IPS DF 6.9 (cell line): Measurements from ENCODE around the gene SELENOT.

Source experiments
- DNase-seq: peaks from one replicate; pipeline ENCODE4 v3.0.0-alpha.2; 2013; ENCODE audit warnings: low read depth, low spot score
- H3K27ac ChIP-seq: one replicate; pipeline ENCODE4 v1.5.1; 2013; ENCODE audit warnings: low read length, control low read depth
- H3K27me3 ChIP-seq: 2 replicates; pipeline ENCODE4 v1.6.1; 2013; ENCODE audit warnings: mild to moderate bottlenecking, low read length; ENCODE audit not compliant: control insufficient read depth, insufficient read depth
- H3K36me3 ChIP-seq: 2 replicates; pipeline ENCODE4 v1.6.1; 2013; ENCODE audit warnings: low read length; ENCODE audit not compliant: control insufficient read depth, insufficient read depth
- H3K4me1 ChIP-seq: 2 replicates; pipeline ENCODE4 v1.6.1; 2013; ENCODE audit warnings: low read length; ENCODE audit not compliant: control insufficient read depth, insufficient read depth
- H3K4me3 ChIP-seq: 2 replicates; pipeline ENCODE4 v1.5.1; 2013; ENCODE audit warnings: mild to moderate bottlenecking, low read length
- H3K9me3 ChIP-seq: 2 replicates; pipeline ENCODE4 v1.6.1; 2013; ENCODE audit warnings: low read length, inconsistent platforms; ENCODE audit not compliant: control insufficient read depth, insufficient read depth
- WGBS: extraction: QIAGEN DNeasy Blood & Tissue Kit; methylation state at CpG from one replicate; pipeline ENCODE4 v1.1.7; 2013; ENCODE audit warnings: mixed read lengths, missing lambda C conversion rate; ENCODE audit not compliant: insufficient read length, insufficient coverage; 5-methylcytosine and 5-hydroxymethylcytosine counted together

Gene SELENOT, protein sequence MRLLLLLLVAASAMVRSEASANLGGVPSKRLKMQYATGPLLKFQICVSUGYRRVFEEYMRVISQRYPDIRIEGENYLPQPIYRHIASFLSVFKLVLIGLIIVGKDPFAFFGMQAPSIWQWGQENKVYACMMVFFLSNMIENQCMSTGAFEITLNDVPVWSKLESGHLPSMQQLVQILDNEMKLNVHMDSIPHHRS

DNA sequence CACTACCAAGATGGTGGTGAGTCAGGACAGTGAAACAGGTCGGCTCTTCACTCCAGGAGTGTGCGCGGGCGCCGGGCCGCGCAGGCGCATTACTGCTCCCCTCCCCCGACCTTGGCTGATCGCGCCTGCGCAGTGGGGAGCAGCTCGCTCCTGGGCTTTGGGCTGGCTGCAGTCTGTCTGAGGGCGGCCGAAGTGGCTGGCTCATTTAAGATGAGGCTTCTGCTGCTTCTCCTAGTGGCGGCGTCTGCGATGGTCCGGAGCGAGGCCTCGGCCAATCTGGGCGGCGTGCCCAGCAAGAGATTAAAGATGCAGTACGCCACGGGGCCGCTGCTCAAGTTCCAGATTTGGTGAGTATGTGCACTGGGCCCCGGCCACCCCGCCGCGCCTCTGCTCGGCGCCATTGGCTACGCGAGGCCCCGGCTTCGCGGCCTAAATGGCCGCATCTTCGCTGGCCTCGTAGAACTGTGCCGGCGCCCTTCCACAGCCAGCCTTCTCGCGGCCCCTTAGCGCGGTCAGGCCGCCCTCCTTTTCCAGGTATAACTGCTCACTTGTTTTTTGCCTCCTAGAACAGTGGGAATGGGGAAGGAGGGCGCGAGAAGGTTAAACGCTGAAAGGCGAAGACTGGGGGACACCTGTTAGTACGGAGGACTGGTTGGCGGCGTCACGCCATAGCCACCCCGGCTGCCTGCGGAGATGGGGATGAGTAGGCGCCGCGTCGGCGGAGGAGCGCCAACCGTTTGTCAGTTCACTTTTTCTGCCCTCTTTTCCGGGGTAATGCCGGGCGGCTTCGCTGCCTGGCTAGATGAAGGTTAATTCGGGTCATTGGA is at the start of gene SELENOT:
SELENOT (plus strand) TSS at position 169 of the 827 bp plus-strand sequence; CDS start at position 211, 42 bp downstream.
- DNase-seq: peak; percentile 94
- H3K36me3 ChIP-seq: no peaks in the 10 kb centered on the region
- H3K4me1 ChIP-seq: peaks cover 3% of the 10 kb centered on the region
- no peaks in the 10 kb centered on the region for H3K9me3 ChIP-seq
- H3K27ac ChIP-seq: no peak within 1 kb of the TSS
- no peaks in the 10 kb centered on the region for H3K27me3 ChIP-seq
- peak within 1 kb of the TSS; percentile 64 for H3K4me3 ChIP-seq
- WGBS: no CpG with 5 or more reads among the region's 69 CpGs

DNA sequence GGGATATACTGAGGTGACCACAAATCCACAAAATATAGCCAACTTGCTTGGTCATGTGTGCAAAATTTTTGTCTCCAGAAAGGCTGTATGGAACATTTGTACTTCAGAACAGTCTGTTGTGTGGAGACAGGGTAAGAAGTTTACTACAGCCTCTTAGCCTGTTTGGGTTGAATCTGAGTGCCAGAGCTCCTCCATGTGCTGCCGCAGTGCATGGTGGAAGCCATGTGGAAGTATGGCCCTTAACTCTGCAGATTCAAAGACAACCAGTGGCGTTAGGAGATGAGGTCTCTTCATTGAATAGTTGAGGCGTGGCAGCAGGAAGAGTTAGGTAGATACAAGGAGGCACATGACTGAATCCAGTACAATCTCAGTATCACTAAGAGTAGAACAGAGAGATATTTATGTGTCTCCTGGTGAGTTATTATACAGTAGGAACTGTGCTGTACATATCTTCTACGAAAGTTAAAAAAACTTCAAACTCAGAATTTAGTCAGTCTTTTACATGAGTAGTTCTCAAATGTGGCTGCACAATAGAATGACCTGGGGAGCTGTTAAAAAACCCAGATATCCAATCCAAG is 47.2 kb upstream of the SELENOT start:
- no CpG with 5 or more reads among the region's 4 CpGs for WGBS
- Histone ChIP-seq H3K27ac (no peak overlapping the region), H3K36me3 (no peaks in the 10 kb centered on the region; the same call in 1 of the 2 replicates)

DNA sequence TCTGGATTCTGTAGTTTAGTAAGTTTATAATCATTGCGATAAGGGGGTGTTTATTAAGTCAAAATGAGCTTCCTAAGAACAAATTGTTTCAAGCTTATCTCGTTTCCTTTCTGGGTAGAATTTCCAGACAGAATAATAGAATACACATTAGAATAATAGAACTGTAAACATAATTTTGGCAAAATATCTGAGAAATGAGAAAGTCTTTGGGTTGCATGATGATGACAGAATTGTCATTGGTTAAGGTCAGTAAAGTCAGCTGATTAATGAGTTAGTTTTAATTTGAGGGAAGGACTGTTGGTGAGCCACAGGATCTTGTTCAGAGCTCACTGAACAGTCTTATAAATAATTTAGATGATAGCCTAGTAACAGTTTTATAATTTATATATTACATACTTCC is 46.3 kb upstream of the SELENOT start:
- H3K9me3 ChIP-seq: no peaks in the 10 kb centered on the region
- WGBS: no CpG with 5 or more reads among the region's 2 CpGs
- DNase-seq: no peak
- no peak overlapping the region for H3K27ac ChIP-seq
- no peaks in the 10 kb centered on the region; the same call in 1 of the 2 replicates for H3K36me3 ChIP-seq
- no peak overlapping the region for H3K4me3 ChIP-seq
- H3K4me1 ChIP-seq: no peaks in the 10 kb centered on the region
- no peaks in the 10 kb centered on the region for H3K27me3 ChIP-seq

More for the DNA sequence above, 47.2 kb upstream of the SELENOT start:
- no peaks in the 10 kb centered on the region for H3K27me3 ChIP-seq
- H3K4me3 ChIP-seq: no peak overlapping the region
- no peaks in the 10 kb centered on the region for H3K4me1 ChIP-seq
- no peak for DNase-seq
- no peaks in the 10 kb centered on the region for H3K9me3 ChIP-seq

DNA sequence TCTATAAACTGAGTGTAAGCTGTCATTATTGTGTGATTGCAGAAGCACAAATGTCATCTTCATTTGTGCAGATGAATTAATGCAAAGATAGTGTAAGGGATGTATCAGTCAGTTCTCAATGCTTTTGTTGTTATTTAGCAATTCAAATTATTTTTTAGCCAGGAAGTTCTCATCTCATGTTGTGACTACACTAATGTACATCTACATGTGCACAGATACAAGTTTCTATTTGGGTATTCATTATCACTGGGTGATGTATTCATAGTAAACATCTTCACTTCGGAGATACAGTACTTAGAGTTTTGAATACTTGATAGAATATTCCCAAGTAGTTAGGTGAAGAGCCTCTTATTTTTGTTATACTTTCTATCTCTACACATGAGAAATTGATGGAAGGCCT is 45.4 kb upstream of the SELENOT start:
- no peaks in the 10 kb centered on the region; the same call in 1 of the 2 replicates for H3K36me3 ChIP-seq
- no peaks in the 10 kb centered on the region for H3K9me3 ChIP-seq
- no peak for DNase-seq
- no peak overlapping the region for H3K27ac ChIP-seq
- no CpG with 5 or more reads among the region's 1 CpG for WGBS
- H3K4me3 ChIP-seq: no peak overlapping the region
- no peaks in the 10 kb centered on the region for H3K4me1 ChIP-seq
- H3K27me3 ChIP-seq: no peaks in the 10 kb centered on the region

DNA sequence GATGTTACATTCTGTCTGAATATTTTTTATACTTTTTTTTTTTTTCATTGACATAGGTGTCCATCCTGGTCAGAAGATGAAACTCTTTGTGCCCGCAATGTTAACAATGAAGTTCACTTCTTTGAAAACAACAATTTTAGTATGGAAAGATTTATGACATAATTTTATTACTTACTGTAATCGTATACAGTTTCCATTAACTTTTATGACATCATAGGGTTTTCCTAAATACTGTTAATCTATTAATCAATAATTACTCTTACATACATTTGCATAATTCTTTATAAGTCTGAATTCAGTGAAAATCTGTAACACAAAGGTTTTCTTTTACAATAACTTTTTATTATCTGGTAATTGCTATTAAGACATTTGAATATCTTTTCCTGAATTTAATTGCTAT is 38.9 kb upstream of the SELENOT start:
- Histone ChIP-seq H3K4me1 (no peaks in the 10 kb centered on the region), H3K4me3 (no peak overlapping the region), H3K36me3 (no peaks in the 10 kb centered on the region; the same call in 1 of the 2 replicates), H3K9me3 (no peaks in the 10 kb centered on the region), H3K27ac (no peak overlapping the region), H3K27me3 (no peaks in the 10 kb centered on the region)
- WGBS: no CpG with 5 or more reads among the region's 2 CpGs
- no peak for DNase-seq

DNA sequence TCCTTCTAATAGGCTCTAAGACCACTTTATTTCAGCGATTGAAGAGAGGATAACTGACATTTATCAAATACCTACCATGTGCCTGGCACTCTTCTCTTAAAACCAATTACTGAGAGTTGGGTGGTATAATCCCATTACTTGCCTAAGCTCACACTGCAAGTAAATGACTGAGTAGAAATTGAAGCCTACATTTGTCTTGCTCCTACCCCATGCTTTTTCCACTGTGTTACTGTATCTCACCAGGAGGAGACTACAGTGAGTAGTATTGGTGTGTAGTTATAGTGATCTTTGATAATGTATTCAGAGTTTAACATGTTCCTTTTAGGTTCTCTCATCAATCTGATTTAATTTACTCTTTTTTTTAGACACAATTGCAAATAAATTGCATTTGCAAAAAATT is 35.8 kb upstream of the SELENOT start:
- Histone ChIP-seq H3K27ac (no peak overlapping the region), H3K36me3 (no peaks in the 10 kb centered on the region; the same call in 1 of the 2 replicates), H3K9me3 (no peaks in the 10 kb centered on the region), H3K4me3 (no peak overlapping the region), H3K27me3 (no peaks in the 10 kb centered on the region), H3K4me1 (no peaks in the 10 kb centered on the region)
- DNase-seq: no peak
- no CpG with 5 or more reads among the region's 1 CpG for WGBS

DNA sequence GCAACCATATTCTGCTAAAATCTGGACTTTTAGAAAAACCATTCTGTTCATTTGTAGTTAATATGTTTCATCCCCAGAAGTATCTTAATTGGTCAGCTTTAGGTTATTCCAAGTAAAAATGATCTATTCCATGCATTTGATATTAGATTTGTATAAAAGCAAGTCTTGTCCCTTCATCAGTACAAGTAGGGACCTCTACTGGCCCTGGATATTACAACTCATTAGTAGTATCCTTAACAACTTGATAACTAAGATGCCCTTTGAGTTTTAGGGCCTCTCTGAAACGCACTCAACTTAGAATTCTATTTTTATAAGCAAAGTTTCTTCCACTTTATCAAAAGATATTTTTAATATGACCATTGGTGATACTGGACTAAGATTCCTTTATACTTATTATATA is 25.3 kb upstream of the SELENOT start:
- DNase-seq: no peak
- H3K4me3 ChIP-seq: no peak overlapping the region
- H3K4me1 ChIP-seq: no peaks in the 10 kb centered on the region
- H3K27ac ChIP-seq: no peak overlapping the region
- no peaks in the 10 kb centered on the region; the same call in 1 of the 2 replicates for H3K36me3 ChIP-seq
- no peaks in the 10 kb centered on the region for H3K27me3 ChIP-seq
- no peaks in the 10 kb centered on the region for H3K9me3 ChIP-seq
- WGBS: no CpG with 5 or more reads among the region's 1 CpG

DNA sequence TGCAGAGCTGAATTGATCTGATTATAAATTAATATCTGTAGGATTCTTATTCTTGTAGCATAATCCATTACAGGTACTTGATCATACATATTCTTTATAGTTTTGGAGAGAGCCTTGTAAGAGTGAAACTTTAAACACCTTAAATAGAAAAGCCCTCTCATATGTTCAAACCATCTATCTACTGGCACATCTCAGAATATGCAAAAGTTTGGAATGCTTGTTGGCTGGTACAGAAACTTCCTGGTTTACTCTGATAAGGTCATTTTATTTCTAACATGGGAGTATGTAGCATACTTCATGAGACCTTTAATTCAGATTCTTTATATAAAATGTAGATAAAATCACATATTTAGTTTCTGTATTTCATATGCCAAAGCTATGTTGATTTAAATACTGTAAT is 21.9 kb upstream of the SELENOT start:
- Histone ChIP-seq H3K4me1 (no peaks in the 10 kb centered on the region), H3K9me3 (no peaks in the 10 kb centered on the region), H3K27ac (no peak overlapping the region), H3K36me3 (peaks cover 4% of the 10 kb centered on the region; the same call in 1 of the 2 replicates), H3K27me3 (no peaks in the 10 kb centered on the region), H3K4me3 (no peak overlapping the region)
- DNase-seq: no peak

DNA sequence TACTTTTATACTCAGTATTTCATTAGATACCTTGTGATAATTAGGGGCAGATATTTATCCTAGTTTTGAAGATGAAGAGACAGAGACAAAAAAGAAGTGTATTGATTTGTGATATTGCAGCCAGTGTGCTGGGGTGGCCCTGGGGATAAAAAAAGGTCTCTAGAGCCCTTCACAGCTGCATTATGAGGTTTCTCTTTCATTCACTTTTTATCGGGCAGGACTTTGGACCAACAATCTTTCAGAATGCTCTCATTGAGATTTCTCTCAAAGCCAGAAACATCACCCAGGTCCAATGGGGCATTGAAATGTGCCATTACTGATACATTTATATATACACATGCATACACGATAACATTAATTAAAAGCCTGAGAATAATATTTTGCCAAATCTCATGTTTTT is 20.5 kb upstream of the SELENOT start:
- WGBS: no CpG with 5 or more reads among the region's 2 CpGs
- Histone ChIP-seq H3K27me3 (no peaks in the 10 kb centered on the region), H3K36me3 (peaks cover 4% of the 10 kb centered on the region; the same call in 1 of the 2 replicates), H3K27ac (no peak overlapping the region), H3K4me3 (no peak overlapping the region), H3K9me3 (no peaks in the 10 kb centered on the region), H3K4me1 (no peaks in the 10 kb centered on the region)
- no peak for DNase-seq

DNA sequence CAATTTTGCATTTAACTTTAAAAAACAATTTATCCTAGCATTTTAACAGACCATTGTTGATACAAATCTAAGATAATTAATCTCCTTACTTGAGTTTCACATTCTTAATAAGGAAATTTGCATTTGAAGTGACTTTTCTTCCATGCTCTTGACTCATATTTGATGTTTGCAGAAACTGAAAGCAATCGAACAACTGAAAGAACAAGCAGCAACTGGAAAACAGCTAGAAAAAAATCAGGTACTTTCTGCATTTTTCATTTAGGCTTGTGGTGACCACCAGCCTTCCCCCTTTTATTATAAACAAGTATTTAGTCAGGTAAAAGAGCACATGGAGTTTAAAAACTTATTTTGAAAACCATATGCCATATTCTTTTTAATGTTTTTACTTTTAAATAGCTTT is 20.1 kb upstream of the SELENOT start:
- Histone ChIP-seq H3K4me3 (no peak overlapping the region), H3K9me3 (no peaks in the 10 kb centered on the region), H3K27ac (no peak overlapping the region), H3K27me3 (no peaks in the 10 kb centered on the region), H3K4me1 (no peaks in the 10 kb centered on the region), H3K36me3 (peaks cover 4% of the 10 kb centered on the region; the same call in 1 of the 2 replicates)
- no CpG with 5 or more reads among the region's 1 CpG for WGBS
- DNase-seq: no peak
